22Rv1 (cell line): ENCODE measurements around the gene TLCD1.
A peak's percentile ranks its signal among the peaks of the same experiment; 100 is the strongest.

Experiments
- H3K27ac ChIP-seq: fragments of 450-650 bp; 2 replicates; pipeline ENCODE4 v1.5.1; 2017
- CTCF ChIP-seq: fragments of 450-650 bp; IDR thresholded peaks from 2 replicates; pipeline ENCODE4 v1.5.1; 2017; ENCODE audit warnings: mild to moderate bottlenecking
- ZFX ChIP-seq: fragments of 450-650 bp; IDR thresholded peaks from 2 replicates; pipeline ENCODE4 v1.6.1; 2017; ENCODE audit warnings: antibody characterized with exemption, borderline replicate concordance

Gene TLCD1

GRCh38 chr17:28705074-28705659, 20.9 kb downstream of the TLCD1 start:
- H3K27ac ChIP-seq: no peak overlapping the region
- TF ChIP-seq ZFX: no peak
- no peak for TF ChIP-seq CTCF

- H3K27ac ChIP-seq: no peak overlapping the region
- TF ChIP-seq ZFX: no peak
- no peak for TF ChIP-seq CTCF
These were observed 21.7 kb downstream of the TLCD1 start for GRCh38 chr17:28704219-28704858.

GRCh38 chr17:28703552-28704218, 22.3 kb downstream of the TLCD1 start:
- no peak for TF ChIP-seq ZFX
- TF ChIP-seq CTCF: no peak
- peak overlapping the region; percentile 99; the same call in 1 of the 2 replicates for H3K27ac ChIP-seq

GRCh38 chr17:28702752-28703150, 23.3 kb downstream of the TLCD1 start:
- peak overlapping the region; percentile 99; the same call in 1 of the 2 replicates for H3K27ac ChIP-seq
- TF ChIP-seq ZFX: no peak
- no peak for TF ChIP-seq CTCF

- TF ChIP-seq ZFX (no peak), CTCF (no peak)
- H3K27ac ChIP-seq: peak overlapping the region; percentile 99; the same call in 1 of the 2 replicates
These were observed 23.8 kb downstream of the TLCD1 start for GRCh38 chr17:28702026-28702751.

- TF ChIP-seq CTCF (no peak), ZFX (no peak)
- peak overlapping the region; percentile 99 for H3K27ac ChIP-seq
These were observed 25.1 kb downstream of the TLCD1 start for GRCh38 chr17:28700830-28701492.
